SK-N-SH (cell line): ENCODE results near the gene SARDH. TPM values are rescaled to one million over a fixed set of nuclear protein-coding genes. Genes with fewer than 3 reads are reported as not detected.

Experiments used
- MXI1 ChIP-seq: IDR thresholded peaks from 2 replicates; pipeline ENCODE4 v1.6.1; 2012; ENCODE audit warnings: mild to moderate bottlenecking, low read depth, low read length, improper control_type of control experiment
- NRF1 ChIP-seq: IDR thresholded peaks from 2 replicates; pipeline ENCODE4 v1.6.1; 2012; ENCODE audit warnings: low read depth, mild to moderate bottlenecking, low read length
- RFX5 ChIP-seq: IDR thresholded peaks from 2 replicates; pipeline ENCODE4 v1.6.1; 2012; ENCODE audit warnings: mild to moderate bottlenecking, improper control_type of control experiment, low read length
- TAF1 ChIP-seq: IDR thresholded peaks from 2 replicates; pipeline ENCODE4 v1.6.1; 2012; ENCODE audit warnings: low read depth, mild to moderate bottlenecking, low read length, moderate library complexity, borderline replicate concordance
- polyA plus RNA-seq, 3 experiments: library from polyadenylated mRNA; depleted of rRNA; stranded (reverse); fragments of >200 nt; gene quantifications; 2 replicates each; pipeline ENCODE4 v1.2.3, GENCODE V29; 2012
- TF ChIP-seq, protein P1 (sequence below): IDR thresholded peaks from 2 replicates; pipeline ENCODE4 v1.4.0; 2012; ENCODE audit warnings: low read depth, borderline replicate concordance
- TF ChIP-seq, protein P2 (sequence below): IDR thresholded peaks from 2 replicates; pipeline ENCODE4; 2012
- TF ChIP-seq, protein P3 (sequence below): IDR thresholded peaks from 2 replicates; pipeline ENCODE4 v1.4.0; 2012; ENCODE audit warnings: low read depth
- TF ChIP-seq, protein P4 (sequence below): IDR thresholded peaks from 2 replicates; pipeline ENCODE4 v1.4.0; 2012; ENCODE audit warnings: low read depth, borderline replicate concordance
- TF ChIP-seq, protein P5 (sequence below): fragments of 150-350 bp; IDR thresholded peaks from 2 replicates; pipeline ENCODE4 v1.6.1; 2017; ENCODE audit warnings: antibody characterized with exemption, low read length, low read depth, borderline replicate concordance
- TF ChIP-seq, protein P6 (sequence below): IDR thresholded peaks from 2 replicates; pipeline ENCODE4 v1.6.1; 2012; ENCODE audit warnings: mild to moderate bottlenecking, low read depth, low read length, moderate library complexity
- TF ChIP-seq, protein P7 (sequence below): fragments of 200-600 bp; sonication (generic); IDR thresholded peaks from 2 replicates; pipeline ENCODE4 v1.6.1; 2017; ENCODE audit warnings: antibody characterized with exemption, mild to moderate bottlenecking, moderate library complexity

SARDH gene
- polyA plus RNA-seq, 1 of the 3 experiments (the other 2 are of a cell fraction), result 5.9 TPM

DNA sequence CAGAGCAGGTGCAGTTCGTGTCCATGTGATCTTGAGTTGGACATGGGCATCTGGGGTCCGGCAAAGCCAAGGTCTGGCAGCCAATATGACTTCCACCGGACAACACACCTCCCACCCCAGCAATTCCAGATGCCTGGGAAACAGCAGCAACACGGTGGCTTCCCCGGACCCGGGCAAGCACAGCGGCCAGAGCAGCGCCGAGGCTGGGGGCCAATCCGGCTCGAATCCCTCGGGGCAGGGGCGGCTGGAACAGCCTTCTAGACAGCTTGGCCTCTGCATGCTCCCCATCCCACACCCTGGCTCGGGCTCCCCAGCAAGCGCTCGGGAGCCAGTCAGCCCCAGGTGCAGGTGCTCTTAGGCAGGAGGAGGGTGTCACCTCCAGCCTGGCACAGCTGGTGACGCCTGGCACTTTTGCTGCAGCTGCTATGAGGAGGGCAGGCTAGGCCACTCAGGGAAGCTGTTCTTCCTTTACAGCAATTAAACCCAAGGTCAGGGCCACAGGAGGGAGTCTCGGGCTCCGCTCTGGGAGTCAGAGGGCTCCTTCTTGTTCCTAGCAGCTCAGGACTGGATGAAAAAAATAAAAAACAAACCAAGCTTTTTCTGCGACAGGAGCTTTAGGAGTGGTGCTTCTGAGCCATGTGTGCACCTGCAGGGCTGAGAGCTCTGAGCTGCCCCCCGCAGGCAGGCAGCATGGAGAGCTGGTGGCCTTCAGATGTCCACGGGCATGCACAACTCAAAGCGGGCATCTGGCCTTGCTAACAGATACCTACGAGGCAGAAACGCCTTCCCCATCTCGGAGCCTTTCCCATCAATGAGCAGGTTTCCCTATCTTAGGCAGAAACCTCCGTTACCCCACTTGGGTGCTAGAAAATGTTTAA, 73.7 kb downstream of the SARDH start (continued):
- TF ChIP-seq, protein P1, sequence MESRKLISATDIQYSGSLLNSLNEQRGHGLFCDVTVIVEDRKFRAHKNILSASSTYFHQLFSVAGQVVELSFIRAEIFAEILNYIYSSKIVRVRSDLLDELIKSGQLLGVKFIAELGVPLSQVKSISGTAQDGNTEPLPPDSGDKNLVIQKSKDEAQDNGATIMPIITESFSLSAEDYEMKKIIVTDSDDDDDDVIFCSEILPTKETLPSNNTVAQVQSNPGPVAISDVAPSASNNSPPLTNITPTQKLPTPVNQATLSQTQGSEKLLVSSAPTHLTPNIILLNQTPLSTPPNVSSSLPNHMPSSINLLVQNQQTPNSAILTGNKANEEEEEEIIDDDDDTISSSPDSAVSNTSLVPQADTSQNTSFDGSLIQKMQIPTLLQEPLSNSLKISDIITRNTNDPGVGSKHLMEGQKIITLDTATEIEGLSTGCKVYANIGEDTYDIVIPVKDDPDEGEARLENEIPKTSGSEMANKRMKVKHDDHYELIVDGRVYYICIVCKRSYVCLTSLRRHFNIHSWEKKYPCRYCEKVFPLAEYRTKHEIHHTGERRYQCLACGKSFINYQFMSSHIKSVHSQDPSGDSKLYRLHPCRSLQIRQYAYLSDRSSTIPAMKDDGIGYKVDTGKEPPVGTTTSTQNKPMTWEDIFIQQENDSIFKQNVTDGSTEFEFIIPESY, result no peak
- TF ChIP-seq, protein P2, sequence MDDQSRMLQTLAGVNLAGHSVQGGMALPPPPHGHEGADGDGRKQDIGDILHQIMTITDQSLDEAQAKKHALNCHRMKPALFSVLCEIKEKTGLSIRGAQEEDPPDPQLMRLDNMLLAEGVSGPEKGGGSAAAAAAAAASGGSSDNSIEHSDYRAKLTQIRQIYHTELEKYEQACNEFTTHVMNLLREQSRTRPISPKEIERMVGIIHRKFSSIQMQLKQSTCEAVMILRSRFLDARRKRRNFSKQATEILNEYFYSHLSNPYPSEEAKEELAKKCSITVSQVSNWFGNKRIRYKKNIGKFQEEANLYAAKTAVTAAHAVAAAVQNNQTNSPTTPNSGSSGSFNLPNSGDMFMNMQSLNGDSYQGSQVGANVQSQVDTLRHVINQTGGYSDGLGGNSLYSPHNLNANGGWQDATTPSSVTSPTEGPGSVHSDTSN, result no peak
- TF ChIP-seq MXI1, result peak; percentile 52; the same call in 1 of the 2 replicates
- TF ChIP-seq, protein P3, sequence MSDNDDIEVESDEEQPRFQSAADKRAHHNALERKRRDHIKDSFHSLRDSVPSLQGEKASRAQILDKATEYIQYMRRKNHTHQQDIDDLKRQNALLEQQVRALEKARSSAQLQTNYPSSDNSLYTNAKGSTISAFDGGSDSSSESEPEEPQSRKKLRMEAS, result no peak
- no peak for TF ChIP-seq NRF1
- TF ChIP-seq, protein P4, sequence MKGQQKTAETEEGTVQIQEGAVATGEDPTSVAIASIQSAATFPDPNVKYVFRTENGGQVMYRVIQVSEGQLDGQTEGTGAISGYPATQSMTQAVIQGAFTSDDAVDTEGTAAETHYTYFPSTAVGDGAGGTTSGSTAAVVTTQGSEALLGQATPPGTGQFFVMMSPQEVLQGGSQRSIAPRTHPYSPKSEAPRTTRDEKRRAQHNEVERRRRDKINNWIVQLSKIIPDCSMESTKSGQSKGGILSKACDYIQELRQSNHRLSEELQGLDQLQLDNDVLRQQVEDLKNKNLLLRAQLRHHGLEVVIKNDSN, result no peak
- TF ChIP-seq RFX5, result no peak
- TF ChIP-seq, protein P5, sequence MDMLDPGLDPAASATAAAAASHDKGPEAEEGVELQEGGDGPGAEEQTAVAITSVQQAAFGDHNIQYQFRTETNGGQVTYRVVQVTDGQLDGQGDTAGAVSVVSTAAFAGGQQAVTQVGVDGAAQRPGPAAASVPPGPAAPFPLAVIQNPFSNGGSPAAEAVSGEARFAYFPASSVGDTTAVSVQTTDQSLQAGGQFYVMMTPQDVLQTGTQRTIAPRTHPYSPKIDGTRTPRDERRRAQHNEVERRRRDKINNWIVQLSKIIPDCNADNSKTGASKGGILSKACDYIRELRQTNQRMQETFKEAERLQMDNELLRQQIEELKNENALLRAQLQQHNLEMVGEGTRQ, result no peak
- TF ChIP-seq TAF1, result no peak
- TF ChIP-seq, protein P6, sequence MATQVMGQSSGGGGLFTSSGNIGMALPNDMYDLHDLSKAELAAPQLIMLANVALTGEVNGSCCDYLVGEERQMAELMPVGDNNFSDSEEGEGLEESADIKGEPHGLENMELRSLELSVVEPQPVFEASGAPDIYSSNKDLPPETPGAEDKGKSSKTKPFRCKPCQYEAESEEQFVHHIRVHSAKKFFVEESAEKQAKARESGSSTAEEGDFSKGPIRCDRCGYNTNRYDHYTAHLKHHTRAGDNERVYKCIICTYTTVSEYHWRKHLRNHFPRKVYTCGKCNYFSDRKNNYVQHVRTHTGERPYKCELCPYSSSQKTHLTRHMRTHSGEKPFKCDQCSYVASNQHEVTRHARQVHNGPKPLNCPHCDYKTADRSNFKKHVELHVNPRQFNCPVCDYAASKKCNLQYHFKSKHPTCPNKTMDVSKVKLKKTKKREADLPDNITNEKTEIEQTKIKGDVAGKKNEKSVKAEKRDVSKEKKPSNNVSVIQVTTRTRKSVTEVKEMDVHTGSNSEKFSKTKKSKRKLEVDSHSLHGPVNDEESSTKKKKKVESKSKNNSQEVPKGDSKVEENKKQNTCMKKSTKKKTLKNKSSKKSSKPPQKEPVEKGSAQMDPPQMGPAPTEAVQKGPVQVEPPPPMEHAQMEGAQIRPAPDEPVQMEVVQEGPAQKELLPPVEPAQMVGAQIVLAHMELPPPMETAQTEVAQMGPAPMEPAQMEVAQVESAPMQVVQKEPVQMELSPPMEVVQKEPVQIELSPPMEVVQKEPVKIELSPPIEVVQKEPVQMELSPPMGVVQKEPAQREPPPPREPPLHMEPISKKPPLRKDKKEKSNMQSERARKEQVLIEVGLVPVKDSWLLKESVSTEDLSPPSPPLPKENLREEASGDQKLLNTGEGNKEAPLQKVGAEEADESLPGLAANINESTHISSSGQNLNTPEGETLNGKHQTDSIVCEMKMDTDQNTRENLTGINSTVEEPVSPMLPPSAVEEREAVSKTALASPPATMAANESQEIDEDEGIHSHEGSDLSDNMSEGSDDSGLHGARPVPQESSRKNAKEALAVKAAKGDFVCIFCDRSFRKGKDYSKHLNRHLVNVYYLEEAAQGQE, result no peak
- TF ChIP-seq, protein P7, sequence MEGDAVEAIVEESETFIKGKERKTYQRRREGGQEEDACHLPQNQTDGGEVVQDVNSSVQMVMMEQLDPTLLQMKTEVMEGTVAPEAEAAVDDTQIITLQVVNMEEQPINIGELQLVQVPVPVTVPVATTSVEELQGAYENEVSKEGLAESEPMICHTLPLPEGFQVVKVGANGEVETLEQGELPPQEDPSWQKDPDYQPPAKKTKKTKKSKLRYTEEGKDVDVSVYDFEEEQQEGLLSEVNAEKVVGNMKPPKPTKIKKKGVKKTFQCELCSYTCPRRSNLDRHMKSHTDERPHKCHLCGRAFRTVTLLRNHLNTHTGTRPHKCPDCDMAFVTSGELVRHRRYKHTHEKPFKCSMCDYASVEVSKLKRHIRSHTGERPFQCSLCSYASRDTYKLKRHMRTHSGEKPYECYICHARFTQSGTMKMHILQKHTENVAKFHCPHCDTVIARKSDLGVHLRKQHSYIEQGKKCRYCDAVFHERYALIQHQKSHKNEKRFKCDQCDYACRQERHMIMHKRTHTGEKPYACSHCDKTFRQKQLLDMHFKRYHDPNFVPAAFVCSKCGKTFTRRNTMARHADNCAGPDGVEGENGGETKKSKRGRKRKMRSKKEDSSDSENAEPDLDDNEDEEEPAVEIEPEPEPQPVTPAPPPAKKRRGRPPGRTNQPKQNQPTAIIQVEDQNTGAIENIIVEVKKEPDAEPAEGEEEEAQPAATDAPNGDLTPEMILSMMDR, result no peak
